DOHH2 (cell line): ENCODE data around the gene TMEM26.
"Not testable (repeated sequence)": the region's sequence is repeated elsewhere in the genome, so short reads cannot be mapped to it uniquely, and the experiment has no call there.

Experiments
- H3F3A ChIP-seq: fragments of 200-600 bp; sonication (generic), shearing (Covaris generic); 2 replicates; pipeline ENCODE4 v1.6.0; 2016; ENCODE audit warnings: antibody characterized with exemption, mild to moderate bottlenecking; ENCODE audit not compliant: control insufficient read depth, insufficient read depth
- H3K27ac ChIP-seq: fragments of 200-600 bp; sonication (generic); 2 replicates; pipeline ENCODE4 v1.5.1; 2014; ENCODE audit warnings: low read depth, mild to moderate bottlenecking, low read length, moderate library complexity
- H3K27me3 ChIP-seq: fragments of 200-600 bp; sonication (generic); 2 replicates; pipeline ENCODE4 v1.6.1; 2014; ENCODE audit warnings: mild to moderate bottlenecking, low read length, mixed read lengths; ENCODE audit not compliant: control insufficient read depth
- H3K36me3 ChIP-seq: fragments of 200-600 bp; sonication (generic); 2 replicates; pipeline ENCODE4 v1.6.1; 2014; ENCODE audit warnings: mild to moderate bottlenecking, low read length, moderate library complexity, mixed read lengths; ENCODE audit not compliant: control insufficient read depth
- H3K4me1 ChIP-seq: fragments of 200-600 bp; sonication (generic); 2 replicates; pipeline ENCODE4 v1.6.1; 2014; ENCODE audit warnings: mild to moderate bottlenecking, low read length, mixed read lengths; ENCODE audit not compliant: control insufficient read depth
- H3K4me2 ChIP-seq: fragments of 200-600 bp; sonication (generic); 2 replicates; pipeline ENCODE4 v1.6.0; 2014; ENCODE audit warnings: mild to moderate bottlenecking, low read length, moderate library complexity
- H3K4me3 ChIP-seq: fragments of 200-600 bp; sonication (generic); 2 replicates; pipeline ENCODE4 v1.5.1; 2014; ENCODE audit warnings: mild to moderate bottlenecking, low read length, mixed read lengths
- H3K79me2 ChIP-seq: fragments of 200-600 bp; sonication (generic); 2 replicates; pipeline ENCODE4 v1.6.1; 2014; ENCODE audit warnings: mild to moderate bottlenecking, low read length, mixed read lengths; ENCODE audit not compliant: control insufficient read depth
- H3K9me2 ChIP-seq: fragments of 200-600 bp; sonication (generic); replicated peaks from 2 replicates; pipeline ENCODE4 v1.6.1; 2014; ENCODE audit warnings: mild to moderate bottlenecking, low read length, mixed read lengths; ENCODE audit not compliant: control insufficient read depth
- H3K9me3 ChIP-seq: fragments of 200-600 bp; sonication (generic); 2 replicates; pipeline ENCODE4 v1.6.1; 2014; ENCODE audit warnings: antibody characterized with exemption, low read length, mixed read lengths; ENCODE audit not compliant: control insufficient read depth, insufficient read depth
- H4K20me1 ChIP-seq: fragments of 200-600 bp; sonication (generic); 2 replicates; pipeline ENCODE4 v1.6.0; 2014; ENCODE audit warnings: low read depth, mild to moderate bottlenecking, antibody characterized with exemption, low read length, moderate library complexity; ENCODE audit not compliant: control insufficient read depth, insufficient read depth
- EZH2phosphoT487 ChIP-seq: fragments of 200-600 bp; sonication (generic); IDR thresholded peaks from 2 replicates; pipeline ENCODE4 v1.6.1; 2017; ENCODE audit warnings: borderline replicate concordance, mild to moderate bottlenecking, antibody characterized with exemption, low read length, moderate library complexity, mixed read lengths
- TF ChIP-seq, protein P1 (sequence below): fragments of 200-600 bp; sonication (generic); IDR thresholded peaks from one replicate; pipeline ENCODE4 v1.5.1; 2014; ENCODE audit warnings: antibody characterized with exemption, mild to moderate bottlenecking, low read depth, low read length; ENCODE audit not compliant: poor library complexity, severe bottlenecking

The TMEM26 gene

GRCh38 chr10:61389887-61390286 is 63.3 kb downstream of the TMEM26 start:
- no peaks in the 10 kb centered on the region for H3F3A ChIP-seq
- no peaks in the 10 kb centered on the region for H3K36me3 ChIP-seq
- TF ChIP-seq, protein P1, sequence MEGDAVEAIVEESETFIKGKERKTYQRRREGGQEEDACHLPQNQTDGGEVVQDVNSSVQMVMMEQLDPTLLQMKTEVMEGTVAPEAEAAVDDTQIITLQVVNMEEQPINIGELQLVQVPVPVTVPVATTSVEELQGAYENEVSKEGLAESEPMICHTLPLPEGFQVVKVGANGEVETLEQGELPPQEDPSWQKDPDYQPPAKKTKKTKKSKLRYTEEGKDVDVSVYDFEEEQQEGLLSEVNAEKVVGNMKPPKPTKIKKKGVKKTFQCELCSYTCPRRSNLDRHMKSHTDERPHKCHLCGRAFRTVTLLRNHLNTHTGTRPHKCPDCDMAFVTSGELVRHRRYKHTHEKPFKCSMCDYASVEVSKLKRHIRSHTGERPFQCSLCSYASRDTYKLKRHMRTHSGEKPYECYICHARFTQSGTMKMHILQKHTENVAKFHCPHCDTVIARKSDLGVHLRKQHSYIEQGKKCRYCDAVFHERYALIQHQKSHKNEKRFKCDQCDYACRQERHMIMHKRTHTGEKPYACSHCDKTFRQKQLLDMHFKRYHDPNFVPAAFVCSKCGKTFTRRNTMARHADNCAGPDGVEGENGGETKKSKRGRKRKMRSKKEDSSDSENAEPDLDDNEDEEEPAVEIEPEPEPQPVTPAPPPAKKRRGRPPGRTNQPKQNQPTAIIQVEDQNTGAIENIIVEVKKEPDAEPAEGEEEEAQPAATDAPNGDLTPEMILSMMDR, result no peak
- TF ChIP-seq EZH2phosphoT487, result no peak
- H3K4me1 ChIP-seq, result peaks cover 5% of the 10 kb centered on the region
- H3K27ac ChIP-seq, result no peak overlapping the region
- H3K79me2 ChIP-seq, result no peaks in the 10 kb centered on the region
- no peaks in the 10 kb centered on the region for H3K9me2 ChIP-seq
- no peaks in the 10 kb centered on the region for H4K20me1 ChIP-seq
- H3K27me3 ChIP-seq, result no peaks in the 10 kb centered on the region
- no peaks in the 10 kb centered on the region for H3K9me3 ChIP-seq
- no peak overlapping the region for H3K4me3 ChIP-seq
- H3K4me2 ChIP-seq, result no peak overlapping the region

DNA sequence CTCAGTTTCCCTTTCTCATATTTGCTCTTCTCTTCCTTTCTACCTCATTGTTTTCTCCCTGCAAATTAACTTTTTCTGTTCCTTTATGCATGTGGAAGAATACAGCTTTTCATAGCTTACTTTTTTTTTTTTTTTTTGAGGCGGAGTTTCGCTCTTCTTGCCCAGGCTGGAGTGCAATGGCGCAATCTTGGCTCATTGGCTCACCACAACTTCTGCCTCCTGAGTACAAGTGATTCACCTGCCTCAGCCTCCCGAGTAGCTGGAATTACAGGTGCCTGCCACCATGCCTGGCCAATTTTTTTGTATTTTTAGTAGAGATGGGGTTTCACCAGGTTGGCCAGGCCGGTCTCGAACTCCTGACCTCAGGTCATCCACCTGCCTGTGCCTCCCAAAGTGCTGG is 64.2 kb downstream of the TMEM26 start:
- not testable (repeated sequence) for H3K27me3 ChIP-seq, H3K27ac ChIP-seq, H3K4me3 ChIP-seq, H3K4me2 ChIP-seq, H4K20me1 ChIP-seq, H3K79me2 ChIP-seq, H3K9me3 ChIP-seq, H3K36me3 ChIP-seq, H3K4me1 ChIP-seq, H3F3A ChIP-seq, H3K9me2 ChIP-seq

DNA sequence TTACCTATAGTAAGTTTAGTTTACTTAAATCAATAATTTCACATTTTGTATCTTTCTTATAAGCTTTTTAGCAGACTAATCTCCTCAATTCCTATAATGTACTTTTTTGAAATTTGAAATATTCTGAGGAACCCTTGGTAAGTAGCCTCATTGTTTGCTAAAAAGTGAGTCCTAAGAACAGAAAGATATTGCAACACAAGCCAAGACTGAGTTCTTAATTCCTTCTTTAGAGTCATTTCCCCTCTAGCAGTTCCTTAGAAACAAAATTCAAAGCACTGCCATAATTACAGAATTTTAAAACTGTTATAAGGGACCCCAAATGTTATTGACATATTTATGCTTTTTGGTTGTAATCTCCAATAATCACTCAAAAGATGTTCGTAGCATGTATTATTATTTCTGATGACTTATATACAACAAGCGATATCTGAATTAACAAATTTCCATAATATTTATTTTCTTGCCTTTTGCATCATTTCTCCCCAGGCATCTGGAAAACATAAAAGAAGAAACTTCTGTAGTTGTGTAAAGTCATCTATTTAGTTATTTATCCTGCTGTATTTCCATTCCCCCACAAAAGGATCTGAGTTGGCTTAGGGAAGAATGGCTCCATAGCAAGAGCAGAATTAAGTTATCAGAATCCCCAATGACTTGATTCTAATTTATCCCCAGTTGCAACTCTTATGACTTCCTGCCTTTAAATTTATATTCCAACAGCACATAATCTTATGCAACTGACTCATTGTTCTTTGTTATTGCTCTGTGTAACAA is 67.8 kb downstream of the TMEM26 start:
- no peaks in the 10 kb centered on the region for H4K20me1 ChIP-seq
- H3K79me2 ChIP-seq, result no peaks in the 10 kb centered on the region
- no peaks in the 10 kb centered on the region for H3K9me2 ChIP-seq
- H3K4me3 ChIP-seq, result no peak overlapping the region
- H3K4me2 ChIP-seq, result no peak overlapping the region
- H3K4me1 ChIP-seq, result no peaks in the 10 kb centered on the region
- no peaks in the 10 kb centered on the region for H3K36me3 ChIP-seq
- TF ChIP-seq, protein P1, result no peak
- no peaks in the 10 kb centered on the region for H3F3A ChIP-seq
- H3K27me3 ChIP-seq, result no peaks in the 10 kb centered on the region
- no peak overlapping the region for H3K27ac ChIP-seq
- H3K9me3 ChIP-seq, result no peaks in the 10 kb centered on the region

GRCh38 chr10:61381153-61381552 is 72.0 kb downstream of the TMEM26 start:
- H3K27me3 ChIP-seq, H3K4me1 ChIP-seq, H3F3A ChIP-seq, H3K9me2 ChIP-seq, H3K79me2 ChIP-seq, H4K20me1 ChIP-seq, H3K36me3 ChIP-seq, H3K4me3 ChIP-seq, H3K4me2 ChIP-seq, H3K27ac ChIP-seq, H3K9me3 ChIP-seq: not testable (repeated sequence)
